GM19463 (cell line): Measurements from ENCODE around the gene EHBP1.
"Not testable (repeated sequence)": the region's sequence is repeated elsewhere in the genome, so short reads cannot be mapped to it uniquely, and the experiment has no call there.

Experiments
- ATAC-seq: cut with Tn5 transposase; IDR thresholded peaks from one replicate; pipeline ENCODE4 v1.9.1; 2021; ENCODE audit warnings: mild to moderate bottlenecking, moderate library complexity; ENCODE audit not compliant: unreplicated experiment

Gene EHBP1

DNA sequence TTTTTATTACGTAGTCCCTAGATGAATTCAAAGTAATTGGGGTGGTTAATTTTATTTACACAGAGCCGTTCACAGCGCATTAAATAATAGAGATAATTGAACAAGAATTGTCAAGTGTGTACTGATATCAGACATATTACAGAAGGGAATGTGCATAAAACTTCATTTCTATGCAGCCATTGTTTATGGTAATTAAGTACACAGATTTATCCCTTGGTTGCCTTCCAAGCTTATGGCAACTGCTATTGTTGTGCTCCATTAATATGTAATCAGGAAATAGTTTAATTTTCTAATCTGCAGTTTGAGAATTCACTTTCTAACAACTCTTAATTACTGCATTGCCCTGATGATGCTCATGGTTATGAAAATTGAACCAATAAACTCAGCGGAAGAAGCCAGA is 297.8 kb downstream of the EHBP1 start:
- no peak for ATAC-seq

- no peak for ATAC-seq
Observed at GRCh38 chr2:63007813-63008458, 302.4 kb downstream of the EHBP1 start.

DNA sequence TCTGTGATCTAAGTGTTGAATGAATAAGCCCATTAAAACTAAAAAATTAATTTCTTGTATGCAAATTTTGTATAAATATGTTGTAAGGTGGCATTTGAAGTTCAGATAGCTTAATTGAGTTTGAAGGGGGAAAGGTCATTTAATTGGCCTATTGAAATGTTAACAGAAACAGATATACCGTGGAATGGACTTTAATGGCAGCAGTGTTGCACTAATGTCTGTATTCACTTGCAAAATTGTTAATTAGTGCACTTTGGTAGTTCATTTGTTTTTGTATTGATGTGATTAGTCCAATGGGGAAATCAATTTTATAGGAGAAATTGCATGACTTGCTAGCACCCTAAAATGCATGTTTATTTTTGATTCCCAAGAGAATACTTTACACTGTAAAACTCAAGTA is 303.3 kb downstream of the EHBP1 start:
- no peak for ATAC-seq

GRCh38 chr2:63009490-63009889 is 304.0 kb downstream of the EHBP1 start:
- no peak for ATAC-seq

DNA sequence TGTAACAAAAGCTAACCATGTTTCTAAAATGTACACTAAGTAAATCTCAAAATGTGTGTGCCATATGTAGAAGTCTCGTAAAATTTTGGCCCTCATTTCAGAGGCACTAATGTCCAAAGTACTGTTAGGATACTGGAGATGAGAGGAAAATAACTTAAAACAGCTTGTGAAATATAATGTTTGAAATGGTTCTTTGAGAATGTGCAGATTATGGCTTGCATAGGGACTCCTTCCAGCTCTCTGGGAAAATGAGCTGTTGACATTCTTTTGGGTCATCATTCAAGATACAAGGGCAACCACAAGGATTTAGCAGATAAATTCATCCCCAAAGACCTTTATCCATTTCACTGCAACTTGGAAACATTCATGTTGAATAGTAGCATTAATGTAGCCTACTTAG is 307.0 kb downstream of the EHBP1 start:
- ATAC-seq: no peak

GRCh38 chr2:63013438-63013837 is 307.9 kb downstream of the EHBP1 start:
- no peak for ATAC-seq

DNA sequence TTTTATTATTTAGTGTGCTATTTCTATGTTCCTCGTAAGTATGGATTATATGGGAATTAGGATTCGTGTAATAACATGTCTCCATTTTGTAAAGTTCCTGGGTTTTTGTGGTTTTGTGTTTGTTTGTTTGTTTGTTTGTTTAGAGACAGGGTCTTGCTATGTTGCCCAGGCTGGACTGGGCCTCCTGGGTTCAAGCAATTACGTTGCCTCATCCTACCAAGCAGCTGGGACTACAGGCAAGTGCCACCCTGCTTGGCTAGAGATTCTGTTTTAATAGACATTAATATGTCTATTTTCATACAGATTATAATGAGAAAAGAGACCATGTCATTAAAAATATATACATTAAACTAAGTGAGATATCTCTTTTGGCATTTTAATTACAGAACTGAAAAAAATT is 309.9 kb downstream of the EHBP1 start:
- no peak for ATAC-seq

DNA sequence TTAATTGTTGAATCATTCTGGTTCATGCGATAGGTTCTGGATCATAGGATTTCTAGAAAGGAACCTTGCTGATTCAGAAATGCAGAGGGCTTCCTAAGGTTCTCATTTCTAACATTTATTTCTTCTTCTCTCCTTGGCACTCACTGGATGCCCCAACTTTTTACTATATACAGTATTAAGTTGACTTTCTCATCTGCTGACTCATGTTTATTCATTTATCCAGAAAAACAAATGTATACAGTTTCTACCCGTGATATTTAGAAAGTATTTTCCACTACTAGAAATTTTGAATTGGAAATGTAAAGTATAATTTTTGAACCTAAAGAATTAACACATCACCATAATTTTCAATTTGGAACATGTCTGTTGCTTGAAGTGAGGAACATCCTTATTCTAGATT is 312.9 kb downstream of the EHBP1 start:
- ATAC-seq: no peak

- ATAC-seq: not testable (repeated sequence)
Observed at GRCh38 chr2:63019686-63020085, 314.2 kb downstream of the EHBP1 start.

GRCh38 chr2:63023444-63023843 is 317.9 kb downstream of the EHBP1 start:
- no peak for ATAC-seq

- ATAC-seq: no peak
Observed at GRCh38 chr2:63027220-63027619, 321.7 kb downstream of the EHBP1 start.

DNA sequence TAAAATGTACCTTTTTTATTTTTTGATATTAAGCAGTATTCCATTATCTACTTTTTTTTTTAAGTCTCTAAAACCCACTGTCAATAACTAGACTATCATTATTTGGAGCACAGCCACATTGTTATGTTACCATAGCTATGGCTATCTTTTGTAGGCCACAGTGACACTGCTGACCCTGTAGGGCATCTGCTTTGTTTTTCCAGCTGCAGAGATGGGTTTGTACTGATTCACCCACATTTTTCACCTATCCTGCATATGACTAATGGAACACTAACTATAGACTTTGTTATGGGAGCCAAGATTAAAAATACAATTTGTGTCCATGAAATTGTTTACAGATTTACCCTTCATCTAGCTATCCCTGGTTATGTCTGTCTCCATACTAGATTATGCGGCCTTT is 323.5 kb downstream of the EHBP1 start:
- no peak for ATAC-seq

DNA sequence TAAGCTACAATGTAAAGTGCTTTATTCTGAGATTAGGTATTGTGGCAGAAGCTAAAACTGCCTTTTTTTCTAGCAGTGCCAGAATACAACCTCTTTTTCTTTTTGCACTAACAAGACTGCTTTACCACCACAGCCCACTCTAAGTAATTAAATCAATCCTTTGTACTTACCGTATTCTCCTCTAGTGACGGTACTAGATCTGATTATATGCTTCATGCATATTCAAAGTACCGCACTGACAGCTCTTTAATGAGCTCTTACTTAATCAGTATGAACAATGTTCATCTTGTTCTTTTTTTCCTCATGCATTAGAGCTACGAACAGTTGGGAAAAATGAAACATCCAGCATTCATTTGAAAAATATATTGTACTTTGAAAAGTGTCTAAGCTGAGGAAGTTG is 329.0 kb downstream of the EHBP1 start:
- ATAC-seq: no peak

DNA sequence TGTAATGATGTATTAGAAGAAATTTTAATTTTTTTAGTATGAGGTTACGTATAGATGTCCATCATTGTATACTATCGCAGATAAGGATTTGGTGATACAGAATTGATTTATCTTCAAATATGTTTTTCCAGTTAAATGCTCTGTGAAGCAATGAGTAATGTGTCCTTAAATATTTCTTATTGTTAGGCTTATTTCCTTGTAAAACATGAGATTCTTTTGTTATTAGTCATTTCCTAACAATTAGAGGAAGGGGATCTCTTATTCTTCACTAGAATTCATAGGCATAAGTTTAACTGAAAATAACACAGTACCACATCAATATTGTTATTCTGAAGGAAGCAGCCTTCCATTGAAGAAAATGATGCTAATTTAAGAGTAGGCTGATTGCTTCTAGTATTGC is 329.7 kb downstream of the EHBP1 start:
- ATAC-seq: no peak

DNA sequence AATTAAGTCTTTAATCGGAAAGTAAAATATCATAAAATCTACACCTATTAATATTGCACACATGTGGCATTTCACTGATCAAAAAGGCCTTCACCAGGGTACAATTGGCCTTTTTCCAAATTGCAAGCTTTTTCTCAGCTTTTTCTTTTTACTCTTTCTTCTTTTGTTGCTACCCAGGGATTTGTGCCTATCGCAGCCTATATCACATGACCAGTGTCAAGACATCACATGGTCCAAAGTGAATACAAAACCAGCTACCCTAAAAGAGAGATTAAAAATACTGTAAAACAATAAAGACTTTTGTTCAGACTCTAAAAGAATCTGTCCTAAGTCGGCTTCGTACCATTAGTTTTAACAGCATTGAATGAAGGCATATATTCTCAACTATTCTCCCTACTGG is 330.1 kb downstream of the EHBP1 start:
- no peak for ATAC-seq

GRCh38 chr2:63038034-63038433 is 332.5 kb downstream of the EHBP1 start:
- no peak for ATAC-seq

DNA sequence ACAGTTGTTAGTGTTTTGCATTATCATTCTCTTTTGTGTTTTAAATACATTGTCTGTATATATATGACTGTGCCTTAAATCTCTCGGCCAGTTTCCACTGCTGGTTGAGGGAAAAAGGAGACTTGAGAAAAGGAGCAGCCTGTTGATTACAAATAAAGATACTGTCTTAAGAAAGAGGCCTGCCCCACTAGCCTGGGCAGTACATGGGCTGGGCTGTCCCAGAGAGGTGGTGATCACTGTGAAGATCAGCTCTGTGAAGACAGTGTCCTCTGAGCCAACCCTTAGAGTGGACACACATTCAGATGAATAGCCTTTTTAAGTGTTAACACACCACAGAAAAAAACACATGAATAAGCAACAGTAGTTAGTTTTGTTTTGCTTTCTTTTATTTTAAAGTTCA is 335.1 kb downstream of the EHBP1 start:
- ATAC-seq: no peak

- no peak for ATAC-seq
Observed at GRCh38 chr2:63041592-63041991, 336.1 kb downstream of the EHBP1 start.

GRCh38 chr2:63044362-63045327 is 339.1 kb downstream of the EHBP1 start:
- ATAC-seq: no peak

- ATAC-seq: no peak
Observed at GRCh38 chr2:63046552-63046951, 341.0 kb downstream of the EHBP1 start.

DNA sequence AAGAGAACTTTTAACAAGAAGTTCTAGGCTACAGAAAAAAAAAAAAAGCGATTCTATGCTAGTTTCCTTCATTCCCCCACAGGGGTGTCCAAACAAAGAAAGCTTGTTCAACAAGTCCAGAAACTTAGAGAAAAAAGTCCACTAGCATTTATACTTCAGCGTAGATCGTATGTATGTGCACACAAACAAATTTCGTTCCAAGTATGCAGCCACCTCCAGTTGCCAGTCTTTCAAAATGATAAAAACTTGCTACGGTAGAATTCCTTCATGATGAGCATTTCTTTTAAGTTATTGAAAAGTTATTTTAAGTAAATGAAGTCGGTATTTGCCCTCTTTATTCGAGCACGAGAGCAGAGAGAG is 341.4 kb downstream of the EHBP1 start:
- no peak for ATAC-seq
